Endothelial cell of umbilical vein (primary cell): Measurements from ENCODE around the gene LDLRAD4. TPM values are rescaled to one million over a fixed set of nuclear protein-coding genes. Genes with fewer than 3 reads are reported as not detected.

Experiments
- BruUV-seq: library from RNA; stranded (reverse); fragments of 400-500 nt; replicated peaks from 2 replicates; lab custom pipeline; 2021; lab: Mats Ljungman, UMichigan
- CTCF ChIA-PET: fragments of 300-600, 350-600 bp; sonication (Branson Sonifier 250); formaldehyde crosslinking; loops from one replicate; lab custom pipeline; 2021; ENCODE audit warnings: antibody characterized with exemption, inconsistent platforms; lab: Charles Lee
- POLR2A ChIA-PET: fragments of 300-600, 350-600 bp; sonication (Branson Sonifier 250); formaldehyde crosslinking; loops from one replicate; lab custom pipeline; 2021; ENCODE audit warnings: antibody characterized with exemption, inconsistent platforms; lab: Charles Lee
- DNase-seq: peaks from one replicate; pipeline ENCODE4 v3.0.0-alpha.2; 2011; ENCODE audit warnings: low read depth, low spot score
- FAIRE-seq: peaks from 2 replicates; lab custom pipeline; 2011; peaks lifted over from hg19 to GRCh38; lab: Jason Lieb, UNC
- H2AFZ ChIP-seq: 2 replicates; pipeline ENCODE4 v1.6.0; 2012; ENCODE audit warnings: low read depth, low read length, control low read depth, inconsistent platforms
- H3K27ac ChIP-seq: 2 replicates; pipeline ENCODE4 v1.5.1; 2011; ENCODE audit warnings: low read depth, mild to moderate bottlenecking, control low read depth, low read length, moderate library complexity; ENCODE audit not compliant: insufficient read depth
- H3K27me3 ChIP-seq, 2 experiments: 2 replicates each; pipeline versions ENCODE4 v1.6.0 to v1.6.1; 2011; ENCODE audit warnings: low read length in 2 of 2, mixed read lengths in 1 of 2; ENCODE audit not compliant: control insufficient read depth in 2 of 2, insufficient read depth in 2 of 2
- H3K36me3 ChIP-seq, 2 experiments: 2 replicates in 1 of 2; 3 replicates in 1 of 2; pipeline ENCODE4 v1.5.1; 2011; ENCODE audit warnings: low read length in 2 of 2, mild to moderate bottlenecking in 1 of 2, moderate library complexity in 1 of 2; ENCODE audit not compliant: control insufficient read depth in 2 of 2, insufficient read depth in 2 of 2; ENCODE audit errors: extremely low read depth in 1 of 2
- H3K4me1 ChIP-seq: 3 replicates; pipeline ENCODE4 v1.5.1; 2011; ENCODE audit warnings: mild to moderate bottlenecking, low read length; ENCODE audit not compliant: control insufficient read depth, insufficient read depth; ENCODE audit errors: extremely low read depth
- H3K4me2 ChIP-seq: 2 replicates; pipeline ENCODE4 v1.6.1; 2011; ENCODE audit warnings: low read length, control low read depth, mixed read lengths; ENCODE audit not compliant: insufficient read depth
- H3K4me3 ChIP-seq, 3 experiments: fragments of 200-600 bp in 1 of 3; sonication (generic), shearing (Covaris generic) in 1 of 3; replicated peaks in 1 of 3; 2 replicates each; pipeline ENCODE4 v1.5.1; 2011 to 2016; ENCODE audit warnings: control low read depth in 3 of 3, low read length in 3 of 3, mild to moderate bottlenecking in 2 of 3, inconsistent platforms in 1 of 3, low read depth in 1 of 3, moderate library complexity in 1 of 3; ENCODE audit not compliant: insufficient read depth in 1 of 3
- H3K79me2 ChIP-seq: 2 replicates; pipeline ENCODE4 v1.6.0; 2012; ENCODE audit warnings: low read length, inconsistent platforms; ENCODE audit not compliant: control insufficient read depth, insufficient read depth
- H3K9ac ChIP-seq: replicated peaks from 2 replicates; pipeline ENCODE3; 2011; ENCODE audit warnings: low read length, control low read depth; ENCODE audit not compliant: insufficient read depth; ENCODE audit errors: extremely low read depth
- H3K9me1 ChIP-seq: replicated peaks from 3 replicates; pipeline ENCODE4 v1.6.0; 2011; ENCODE audit warnings: mild to moderate bottlenecking, low read length; ENCODE audit not compliant: control insufficient read depth, insufficient read depth; ENCODE audit errors: extremely low read depth
- H3K9me3 ChIP-seq: replicated peaks from 2 replicates; pipeline ENCODE4 v1.5.1; 2012; ENCODE audit warnings: low read length, inconsistent platforms; ENCODE audit not compliant: control insufficient read depth, insufficient read depth
- H4K20me1 ChIP-seq: replicated peaks from 2 replicates; pipeline ENCODE3; 2011; ENCODE audit warnings: mild to moderate bottlenecking, low read length; ENCODE audit not compliant: control insufficient read depth, insufficient read depth; ENCODE audit errors: extremely low read depth
- CTCF ChIP-seq, 2 donors: IDR thresholded peaks; 1 replicate in 1 of 2; 2 replicates in 1 of 2; pipeline ENCODE4 v1.5.1; 2011; ENCODE audit warnings: low read length in 2 of 2, mild to moderate bottlenecking in 2 of 2, moderate library complexity in 2 of 2, control low read depth in 1 of 2, inconsistent platforms in 1 of 2, low read depth in 1 of 2; ENCODE audit not compliant: insufficient read depth in 1 of 2; ENCODE audit errors: extremely low read depth in 1 of 2
- EZH2 ChIP-seq: IDR thresholded peaks from 2 replicates; pipeline ENCODE4 v1.6.1; 2012; ENCODE audit warnings: borderline replicate concordance, low read depth, mild to moderate bottlenecking, moderate library complexity, low read length, inconsistent platforms; ENCODE audit not compliant: severe bottlenecking
- FOS ChIP-seq: IDR thresholded peaks from 2 replicates; pipeline ENCODE4 v1.6.1; 2011; ENCODE audit warnings: mild to moderate bottlenecking, low read length, moderate library complexity, borderline replicate concordance; ENCODE audit not compliant: insufficient read depth
- GATA2 ChIP-seq: IDR thresholded peaks from 2 replicates; pipeline ENCODE4 v1.7.0; 2011; ENCODE audit warnings: low read depth, mild to moderate bottlenecking, moderate library complexity, mixed read lengths, low read length; ENCODE audit not compliant: insufficient read length, insufficient read depth
- JUN ChIP-seq: IDR thresholded peaks from 2 replicates; pipeline ENCODE4 v1.6.1; 2011; ENCODE audit warnings: borderline replicate concordance, low read depth; ENCODE audit not compliant: insufficient read length, insufficient read depth
- MAX ChIP-seq: IDR thresholded peaks from 2 replicates; pipeline ENCODE4 v1.6.1; 2011; ENCODE audit not compliant: insufficient read depth, insufficient read length
- MYC ChIP-seq: IDR thresholded peaks from one replicate; pipeline ENCODE4 v1.6.1; 2011; ENCODE audit warnings: mild to moderate bottlenecking, low read depth, low read length
- POLR2A ChIP-seq: IDR thresholded peaks from 2 replicates; pipeline ENCODE4 v1.6.1; 2012; ENCODE audit warnings: low read depth, mild to moderate bottlenecking, control low read depth, low read length
- POLR2AphosphoS5 ChIP-seq: IDR thresholded peaks from 2 replicates; pipeline ENCODE4 v1.6.1; 2012; ENCODE audit warnings: low read depth, mild to moderate bottlenecking, control low read depth, low read length, moderate library complexity; ENCODE audit not compliant: insufficient read depth
- dilution Hi-C: fragments of 300-500 bp; cut with MboI; formaldehyde crosslinking; loops from one replicate; pipeline ENCODE4 v1.15.0; 2019; ENCODE audit warnings: low sequenced_read_pairs; ENCODE audit not compliant: extremely low pct_ligation_motif_present
- intact Hi-C: fragments of 100-400 bp; cut with micrococcal nuclease; formaldehyde crosslinking; loops from one replicate; pipeline ENCODE4 v1.10.0; 2022
- polyA plus RNA-seq, 4 experiments: library from polyadenylated mRNA; depleted of rRNA in 3 of 4; stranded (reverse) in 3 of 4; unstranded in 1 of 4; fragments of >200 nt; gene quantifications; 2 replicates each; pipeline versions ENCODE4 v1.2.1 to v1.2.3, GENCODE V29; 2011 to 2012; ENCODE audit warnings: missing spikeins in 1 of 4
- total RNA-seq: library from RNA; stranded (reverse); gene quantifications from 2 replicates; pipeline ENCODE4 v1.2.3, GENCODE V29; 2021

LDLRAD4 gene
- total and polyA plus RNA-seq, 2 donors (not counting 3 experiments of a cell fraction or from before 2014, with no cell fraction given), result 5.2 to 6.5 TPM

- H3K27me3 ChIP-seq, result peaks cover 19 to 23% of the 10 kb centered on the region in 2 experiments
- no peaks in the 10 kb centered on the region for H3K9me3 ChIP-seq
- dilution Hi-C loops (no loop called here), intact Hi-C loops (no loop called here)
- FAIRE-seq, result no peak
- H3K9ac ChIP-seq, result no peak overlapping the region
- no peaks in the 10 kb centered on the region for H4K20me1 ChIP-seq
- H3K36me3 ChIP-seq, result no peaks in the 10 kb centered on the region
- TF ChIP-seq FOS (no peak), EZH2 (no peak), POLR2A (no peak), MYC (no peak), MAX (no peak), JUN (no peak), CTCF (IDR thresholded peaks at IDR 0.05; ENCODE audit: extremely low read depth in 1 of 2, insufficient read depth in 1 of 2, low read depth in 1 of 2, low read length in 2 of 2) (no peak), GATA2 (no peak), POLR2AphosphoS5 (no peak)
- no TSS peak for BruUV-seq
- no peaks in the 10 kb centered on the region for H3K79me2 ChIP-seq
- H3K4me1 ChIP-seq, result no peaks in the 10 kb centered on the region
- no peak for DNase-seq
- H2AFZ ChIP-seq, result no peak overlapping the region
- no peaks in the 10 kb centered on the region for H3K9me1 ChIP-seq
- ChIA-PET POLR2A (no interaction called here), CTCF (no interaction called here)
- no peak overlapping the region for H3K27ac ChIP-seq
- H3K4me3 ChIP-seq, result no peak overlapping the region
- H3K4me2 ChIP-seq, result no peak overlapping the region
Observed at GRCh38 chr18:13226533-13227144, 8.1 kb downstream of the LDLRAD4 start.
